CD4-positive, alpha-beta T cell treated with Interferon alpha-2 for 1 hour (primary cell): ENCODE results near the gene ANKRD44.
"Not testable (repeated sequence)": the region's sequence is repeated elsewhere in the genome, so short reads cannot be mapped to it uniquely, and the experiment has no call there.

ENCODE experiments used
- DNase-seq, 2 donors: peaks; one replicate each; pipeline ENCODE4 v3.0.0-alpha.2; 2020 to 2022

The ANKRD44 gene

GRCh38 chr2:197310271-197310985 is at the start of gene ANKRD44:
TSS of gene ANKRD44 (minus strand) at chr2:197310780. CDS start at chr2:197310604, 176 bp downstream.
- DNase-seq = peak; percentile 89 to 91

- peak in 1 of 2 donors; percentile 15 for DNase-seq
These were observed 49.3 kb upstream of the ANKRD44 start for GRCh38 chr2:197359859-197360258.

GRCh38 chr2:197358931-197359330 is 48.4 kb upstream of the ANKRD44 start:
- DNase-seq = no peak

- DNase-seq = no peak
These were observed 47.4 kb upstream of the ANKRD44 start for GRCh38 chr2:197357986-197358385.

DNA sequence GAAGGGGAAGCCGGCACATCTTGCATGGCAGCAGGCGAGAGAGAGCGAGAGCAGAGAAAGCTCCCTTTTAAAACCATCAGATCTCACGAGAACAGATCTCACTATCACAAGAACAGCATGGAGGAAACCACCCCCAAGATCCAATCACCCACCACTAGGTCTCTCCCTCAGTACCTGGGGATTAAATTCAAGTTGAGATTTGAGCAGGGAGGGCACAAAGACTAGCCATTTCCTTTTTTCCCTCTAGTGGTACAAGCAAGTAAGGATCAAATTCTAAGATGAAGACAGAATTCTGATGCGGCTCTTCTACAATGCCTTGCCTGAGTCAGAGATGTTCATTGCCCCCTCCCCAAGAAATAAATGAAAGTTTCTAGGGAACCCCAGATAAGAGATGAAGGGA is 45.6 kb upstream of the ANKRD44 start:
- peak in 1 of 2 donors; percentile 15 for DNase-seq

DNA sequence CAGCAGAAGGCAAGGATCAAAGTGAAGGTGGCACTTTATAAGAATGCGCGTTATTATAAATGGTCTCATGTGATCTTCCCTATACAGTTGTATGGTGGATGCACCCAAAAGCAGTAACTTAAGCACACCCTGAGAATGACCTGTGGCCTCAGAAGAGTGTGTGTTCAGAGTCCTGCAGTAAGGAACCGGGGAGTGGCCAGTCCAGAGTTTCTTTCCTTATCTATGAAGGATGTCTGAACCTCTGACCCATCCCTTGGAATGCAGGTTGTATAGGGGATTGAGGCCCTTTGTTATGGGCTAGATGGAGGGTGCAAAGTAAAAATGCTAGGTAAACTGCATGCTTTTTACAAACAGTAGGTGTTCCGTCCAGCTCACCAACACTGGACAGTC is 43.6 kb upstream of the ANKRD44 start:
- no peak for DNase-seq

DNA sequence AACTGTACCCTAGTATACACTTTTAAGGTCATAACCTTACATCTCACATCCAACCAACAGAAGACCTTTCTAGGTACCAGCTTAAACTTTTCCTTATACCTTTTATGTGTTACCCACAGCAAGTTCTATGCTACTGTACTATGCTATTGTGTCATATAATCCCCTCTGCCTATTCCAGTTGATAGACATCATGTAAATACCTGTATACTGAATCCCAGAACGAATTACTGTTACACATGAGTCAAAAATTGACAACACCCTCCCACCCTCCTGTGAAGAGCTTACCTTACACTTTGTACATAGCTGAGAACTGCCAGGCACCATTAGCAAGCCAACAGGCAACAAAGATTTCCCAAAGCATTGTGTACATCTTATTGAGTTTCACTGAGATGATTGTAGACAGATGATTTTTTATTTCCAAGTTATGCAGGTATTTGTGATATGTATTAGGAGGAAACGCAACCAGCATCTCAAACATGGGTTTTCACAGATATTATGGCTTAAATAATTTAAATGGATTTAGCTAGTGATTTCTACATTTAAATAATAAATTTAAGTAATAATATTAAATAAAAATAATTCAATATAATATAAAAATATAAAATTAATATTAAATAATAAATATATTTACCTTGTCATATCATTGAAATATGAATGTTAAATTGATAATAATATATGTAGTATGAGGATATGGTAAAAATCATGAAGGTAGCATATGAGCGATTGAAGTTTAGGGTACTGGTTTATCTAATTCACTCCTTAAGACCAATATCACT is 43.0 kb upstream of the ANKRD44 start:
- DNase-seq = no peak

DNA sequence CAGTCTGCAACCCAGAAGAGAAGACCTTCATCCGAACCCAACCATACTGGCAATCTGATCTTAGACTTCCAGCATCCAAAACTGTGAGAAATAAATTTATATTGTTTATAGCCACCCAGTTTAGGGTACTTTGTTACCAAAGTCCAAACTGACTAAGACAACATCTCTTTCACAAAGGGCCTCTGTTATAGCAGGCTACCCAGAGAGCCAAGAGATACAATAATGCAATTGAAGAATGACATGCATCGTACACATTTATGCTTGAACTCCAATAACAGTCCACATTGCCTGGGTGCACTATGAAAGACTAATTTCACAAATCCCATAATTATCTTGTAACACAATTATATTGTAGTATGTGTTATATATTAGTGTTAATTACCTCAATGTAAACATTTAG is 39.1 kb upstream of the ANKRD44 start:
- DNase-seq = no peak

- no peak for DNase-seq
These were observed 38.3 kb upstream of the ANKRD44 start for GRCh38 chr2:197348721-197349360.

DNA sequence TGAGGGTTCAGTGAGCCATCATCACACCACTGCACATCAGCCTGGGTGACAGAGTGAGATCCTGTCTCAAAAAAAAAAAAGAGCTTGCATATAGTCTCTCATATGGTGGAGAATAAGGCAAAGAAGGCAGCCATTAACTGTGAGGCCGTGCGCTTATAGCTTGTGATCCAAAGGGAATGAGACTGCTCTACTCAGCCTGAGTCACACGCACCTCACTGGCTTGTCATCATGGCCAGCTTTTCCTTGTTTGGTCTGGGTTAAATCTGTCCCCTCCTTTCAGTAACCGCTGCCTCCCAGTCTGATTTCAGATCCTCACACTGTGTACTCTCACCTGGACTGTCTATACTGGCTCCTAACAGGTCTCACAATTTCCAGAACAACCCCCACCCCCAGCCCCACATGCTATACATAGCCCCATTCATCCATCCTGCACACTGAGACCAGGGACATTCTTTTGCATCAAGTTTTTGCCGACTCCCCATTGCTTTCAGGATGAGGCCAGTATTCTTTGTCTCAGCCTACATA is 35.3 kb upstream of the ANKRD44 start:
- DNase-seq = no peak

GRCh38 chr2:197343968-197344367 is 33.4 kb upstream of the ANKRD44 start:
- DNase-seq = not testable (repeated sequence)

DNA sequence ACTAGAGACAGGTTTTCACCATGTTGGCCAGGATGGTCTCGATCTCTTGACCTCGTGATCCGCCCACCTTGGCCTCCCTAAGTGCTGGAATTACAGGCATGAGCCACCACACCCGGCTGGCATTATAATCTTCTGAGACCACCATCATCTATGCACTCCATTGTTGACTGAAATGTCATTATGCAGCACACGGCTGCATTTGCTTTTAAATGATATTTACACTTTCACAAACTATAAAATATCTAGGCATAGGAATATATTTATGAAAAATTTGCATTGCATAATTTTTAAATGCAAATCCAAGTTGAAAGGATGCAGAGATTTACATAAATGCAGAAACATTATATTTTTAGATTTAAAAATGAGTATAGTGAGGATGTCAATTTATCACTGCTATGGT is 30.0 kb upstream of the ANKRD44 start:
- no peak for DNase-seq

DNA sequence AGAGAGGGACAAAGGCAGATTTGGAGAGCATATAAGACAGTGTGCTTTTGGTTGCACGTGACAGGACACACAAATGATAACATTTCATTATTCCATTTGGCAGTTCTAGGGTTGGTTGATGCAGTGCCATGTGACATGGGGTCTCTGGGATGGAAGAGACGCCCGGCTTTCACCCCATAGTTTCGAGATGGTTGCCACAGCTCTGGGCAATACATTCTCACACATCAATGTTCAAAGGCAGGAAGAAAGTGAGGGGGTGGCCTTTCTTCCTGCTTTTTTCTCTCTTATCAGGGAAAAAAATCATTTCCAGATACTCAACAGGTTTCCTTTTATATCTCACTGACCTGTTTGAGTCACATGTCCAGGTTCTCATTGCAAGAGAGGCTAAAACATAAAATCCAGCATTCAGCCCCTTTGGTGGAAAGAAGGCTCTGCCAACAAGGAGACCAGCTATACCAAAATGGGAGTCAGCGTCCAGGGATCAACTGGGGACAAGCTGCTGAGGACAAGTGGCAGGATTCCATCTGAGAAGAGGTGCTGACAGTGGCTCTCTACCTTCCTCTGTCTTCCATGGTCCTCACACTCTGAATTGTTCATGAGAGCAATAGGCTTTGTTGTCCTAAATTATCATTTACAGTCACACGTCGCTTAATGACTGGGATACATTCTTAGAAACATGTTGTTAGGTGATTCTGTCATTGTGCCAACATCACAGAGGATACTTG is 29.1 kb upstream of the ANKRD44 start:
- DNase-seq = no peak

DNA sequence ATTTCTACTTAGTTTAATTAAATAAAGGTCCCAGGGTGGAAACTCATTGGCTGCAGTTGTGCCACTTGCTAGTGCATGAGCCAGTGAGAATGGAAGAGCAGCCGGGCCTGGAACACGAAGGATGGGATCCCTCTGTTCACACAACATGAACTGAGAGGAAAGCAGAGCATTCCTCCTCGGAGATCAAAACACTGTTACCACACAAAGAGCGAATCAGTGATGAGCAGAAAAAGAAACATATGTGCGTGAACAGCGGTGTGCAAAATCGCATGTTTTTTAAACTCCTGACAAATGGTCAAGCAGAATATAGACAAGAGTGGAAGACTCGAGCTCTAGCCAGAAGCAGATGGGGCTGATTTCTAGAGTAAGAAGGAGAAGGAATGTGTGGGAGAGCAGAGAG is 28.4 kb upstream of the ANKRD44 start:
- DNase-seq = no peak

DNA sequence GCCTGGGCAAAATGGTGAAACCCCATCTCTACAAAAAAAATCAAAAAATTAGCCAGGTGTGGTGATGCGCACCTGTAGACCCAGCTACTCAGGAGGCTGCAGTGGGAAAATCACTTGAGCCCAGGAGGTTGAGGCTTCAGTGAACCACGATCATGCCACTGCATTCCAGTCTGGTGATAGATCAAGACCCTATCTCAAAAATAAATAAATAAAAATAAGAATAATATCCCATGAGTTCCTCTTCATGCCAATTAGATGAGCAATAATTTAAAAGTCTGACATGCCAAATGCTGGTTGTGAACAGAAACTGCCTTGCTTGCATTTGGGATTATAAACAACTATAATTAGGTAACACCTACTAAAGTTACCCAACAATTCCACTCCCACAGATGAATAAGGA is 22.1 kb upstream of the ANKRD44 start:
- DNase-seq = no peak

- no peak for DNase-seq
These were observed 17.9 kb upstream of the ANKRD44 start for GRCh38 chr2:197328461-197328860.

GRCh38 chr2:197327472-197328098 is 17.0 kb upstream of the ANKRD44 start:
- peak in 1 of 2 donors; percentile 26 for DNase-seq

GRCh38 chr2:197327073-197327471 is 16.5 kb upstream of the ANKRD44 start:
- DNase-seq = no peak

DNA sequence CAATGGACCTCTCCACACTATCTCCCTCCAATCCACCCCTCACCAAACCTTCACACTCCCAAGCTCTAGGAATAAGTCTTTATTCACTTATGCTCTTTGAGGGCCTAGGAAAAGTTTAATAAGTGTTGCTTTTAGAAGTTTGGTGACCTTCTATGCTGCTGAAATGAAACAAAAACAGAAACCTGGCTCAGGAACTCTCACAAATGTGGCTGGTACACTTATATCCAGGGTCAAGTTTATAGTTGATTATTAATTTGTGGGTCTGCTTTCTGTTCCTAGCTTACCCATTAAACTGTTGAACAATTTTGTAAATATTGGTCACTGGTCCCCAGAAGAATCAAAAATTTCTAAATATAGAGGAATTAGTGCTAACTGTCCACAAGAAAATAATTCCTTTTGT is 14.2 kb upstream of the ANKRD44 start:
- no peak for DNase-seq

DNA sequence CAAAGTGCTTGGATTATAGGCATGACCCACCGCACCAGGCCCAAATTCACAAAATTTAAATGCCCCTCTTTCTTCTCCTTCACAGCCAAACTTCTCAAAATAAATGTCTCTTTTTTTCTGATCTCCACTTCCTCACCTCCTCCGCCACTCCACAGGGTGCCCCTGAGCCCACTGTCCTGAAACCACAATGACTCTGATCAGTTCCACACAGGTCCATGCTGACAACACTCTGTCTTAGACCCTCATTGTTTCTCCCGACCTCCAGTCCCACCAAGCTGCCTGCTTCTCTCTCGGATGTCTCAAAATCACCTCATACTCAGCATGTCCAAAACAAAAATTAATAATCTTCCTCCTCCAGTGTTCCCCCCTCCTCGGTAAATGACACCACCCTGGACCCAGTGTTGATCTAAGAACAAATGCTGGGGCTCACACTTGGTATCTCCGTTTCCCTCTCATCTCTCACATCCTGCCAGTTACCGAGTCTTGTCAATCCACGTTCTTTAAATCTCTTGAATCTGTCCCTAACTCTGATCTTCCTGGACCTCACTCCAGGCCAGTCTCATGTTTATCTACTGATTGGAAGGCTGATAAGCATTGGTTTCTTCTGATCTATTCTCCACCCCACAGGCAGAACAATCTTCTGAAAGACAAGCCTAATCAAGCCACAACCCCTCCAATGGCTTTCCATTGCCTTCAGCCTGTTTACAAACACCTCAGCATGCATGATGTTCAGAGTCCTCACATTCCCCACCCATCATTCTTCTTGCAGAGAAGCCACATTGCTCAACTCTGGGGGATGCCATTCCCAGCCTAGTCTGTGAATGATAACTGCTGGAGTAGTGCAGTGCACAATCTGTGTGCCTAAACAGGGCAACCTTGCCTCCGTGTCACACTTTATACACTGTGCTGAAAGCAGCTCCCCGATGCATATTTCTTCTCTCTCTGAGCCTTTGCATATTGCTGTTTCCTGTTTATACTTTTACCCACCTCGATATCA is 12.4 kb upstream of the ANKRD44 start:
- no peak for DNase-seq

- no peak for DNase-seq
These were observed 11.6 kb upstream of the ANKRD44 start for GRCh38 chr2:197322143-197322542.
